AG09309 (cell line): ENCODE measurements around the gene WDR18.
A peak's percentile ranks its signal among the peaks of the same experiment; 100 is the strongest.
"Not testable (repeated sequence)": the region's sequence is repeated elsewhere in the genome, so short reads cannot be mapped to it uniquely, and the experiment has no call there.

ENCODE experiments used
- DNase-seq: peaks from one replicate; pipeline ENCODE4 v3.0.0-alpha.2; 2010; ENCODE audit warnings: low read depth
- H3K4me3 ChIP-seq: 2 replicates; pipeline ENCODE4 v1.5.1; 2011; ENCODE audit warnings: mild to moderate bottlenecking, low read depth, low read length, moderate library complexity; ENCODE audit not compliant: control insufficient read depth
- CTCF ChIP-seq: IDR thresholded peaks from 2 replicates; pipeline ENCODE4 v1.5.1; 2011; ENCODE audit warnings: mild to moderate bottlenecking, low read depth, low read length, inconsistent platforms; ENCODE audit not compliant: insufficient read depth, control insufficient read depth; ENCODE audit errors: missing control alignments

The WDR18 gene

GRCh38 chr19:1020868-1021425, 36.8 kb downstream of the WDR18 start, which contains the start of gene TMEM259:
Gene TMEM259, minus strand, starts transcription at chr19:1021123. Its CDS starts 127 bp downstream, at chr19:1020996.
- TF ChIP-seq CTCF = no peak
- peak within 1 kb of the TSS; percentile 93 for H3K4me3 ChIP-seq
- DNase-seq = peak; percentile 88

GRCh38 chr19:1023883-1024188, 39.7 kb downstream of the WDR18 start:
- DNase-seq, H3K4me3 ChIP-seq: not testable (repeated sequence)

- DNase-seq, H3K4me3 ChIP-seq: not testable (repeated sequence)
Measured at GRCh38 chr19:1025080-1025479, 40.9 kb downstream of the WDR18 start.

- H3K4me3 ChIP-seq = peak within 1 kb of the TSS; percentile 93
- DNase-seq = no peak
Measured at GRCh38 chr19:1025960-1026782, 42.0 kb downstream of the WDR18 start, which contains the start of gene CNN2. Gene CNN2, plus strand, starts transcription at chr19:1026608. Its CDS starts 54 bp downstream, at chr19:1026662.

GRCh38 chr19:1026783-1027649, 42.9 kb downstream of the WDR18 start:
- TF ChIP-seq CTCF = no peak
- DNase-seq = no peak
- H3K4me3 ChIP-seq = peak overlapping the region; percentile 93

More at GRCh38 chr19:1025960-1026782, 42.0 kb downstream of the WDR18 start, which contains the start of gene CNN2:
- no peak for TF ChIP-seq CTCF

GRCh38 chr19:1027650-1028061, 43.5 kb downstream of the WDR18 start:
- no peak for TF ChIP-seq CTCF
- no peak for DNase-seq
- H3K4me3 ChIP-seq = peak overlapping the region; percentile 93

- no peak for TF ChIP-seq CTCF
- DNase-seq = peak; percentile 89
- peak overlapping the region; percentile 93 for H3K4me3 ChIP-seq
Measured at GRCh38 chr19:1028062-1028926, 44.1 kb downstream of the WDR18 start.
